Peyer's patch (tissue), 4 donors: ENCODE data around the gene BUB3. TPM values are rescaled to one million over a fixed set of nuclear protein-coding genes. Genes with fewer than 3 reads are reported as not detected.

ENCODE experiments used
- DNase-seq, 3 donors: peaks; one replicate each; pipeline ENCODE4 v3.0.0-alpha.2; 2017 to 2019
- H3K27ac ChIP-seq, 4 donors: fragments of 200-600 bp; sonication (generic); one replicate each; pipeline ENCODE4 v1.5.1; 2016 to 2019
- H3K27me3 ChIP-seq, 2 donors: fragments of 200-600 bp; sonication (generic); one replicate each; pipeline ENCODE4 v1.5.1; 2019
- H3K36me3 ChIP-seq, 3 donors: fragments of 200-600 bp; sonication (generic); one replicate each; pipeline ENCODE4 v1.5.1; 2016 to 2019
- H3K4me1 ChIP-seq, 4 donors: fragments of 200-600 bp; sonication (generic); one replicate each; pipeline ENCODE4 v1.5.1; 2016 to 2019
- H3K4me3 ChIP-seq, 4 donors: fragments of 200-600 bp; sonication (generic); 1 replicate in 3 of 4; 2 replicates in 1 of 4; pipeline ENCODE4 v1.5.1; 2016 to 2019; ENCODE audit warnings: mild to moderate bottlenecking in 1 of 4
- H3K9me3 ChIP-seq, 4 donors: fragments of 200-600 bp; sonication (generic); one replicate each; pipeline ENCODE4 v1.5.1; 2016 to 2019; ENCODE audit warnings: mild to moderate bottlenecking in 1 of 4
- CTCF ChIP-seq, 6 experiments: fragments of 450-650 bp in 4 of 6; fragments of 200-600 bp in 2 of 6; sonication (generic) in 1 of 6; IDR thresholded peaks; one replicate each; pipeline ENCODE4 v1.5.1; 2017 to 2019; ENCODE audit warnings: antibody characterized with exemption in 6 of 6, mild to moderate bottlenecking in 3 of 6, moderate library complexity in 1 of 6
- POLR2A ChIP-seq, 2 donors: fragments of 450-650 bp; IDR thresholded peaks; one replicate each; pipeline ENCODE4 v1.5.1; 2017; ENCODE audit warnings: antibody characterized with exemption in 2 of 2, mild to moderate bottlenecking in 2 of 2, moderate library complexity in 2 of 2
- total RNA-seq, 4 donors: library from RNA; depleted of rRNA; stranded (reverse); fragments of >200 nt; gene quantifications; one replicate each; pipeline ENCODE4 v1.1.0, GENCODE V29; 2016

Gene BUB3
- total RNA-seq, 4 donors from 2014 or later: 51.1 to 168 (median 102) TPM

- DNase-seq: no peak
- TF ChIP-seq POLR2A (IDR thresholded peaks at IDR 0.05) (no peak), CTCF (IDR thresholded peaks at IDR 0.05) (no peak)
- no peaks in the 10 kb centered on the region for H3K27me3 ChIP-seq
- H3K4me1 ChIP-seq: no peaks in the 10 kb centered on the region
- H3K4me3 ChIP-seq: no peak overlapping the region
- H3K27ac ChIP-seq: no peak overlapping the region
- peaks cover 0 to 7% (median 0%) of the 10 kb centered on the region in 4 donors for H3K9me3 ChIP-seq
- H3K36me3 ChIP-seq: no peaks in the 10 kb centered on the region
Measured at GRCh38 chr10:123183724-123184123, 29.5 kb downstream of the BUB3 start.

GRCh38 chr10:123187781-123188180 lies 33.6 kb downstream of the BUB3 start:
- H3K9me3 ChIP-seq: peaks cover 0 to 7% (median 0%) of the 10 kb centered on the region in 4 donors
- no peaks in the 10 kb centered on the region for H3K27me3 ChIP-seq
- H3K4me1 ChIP-seq: no peaks in the 10 kb centered on the region
- TF ChIP-seq POLR2A (IDR thresholded peaks at IDR 0.05) (no peak), CTCF (IDR thresholded peaks at IDR 0.05) (no peak)
- no peak for DNase-seq
- H3K36me3 ChIP-seq: peaks cover 0 to 7% (median 0%) of the 10 kb centered on the region in 3 donors
- no peak overlapping the region for H3K27ac ChIP-seq
- H3K4me3 ChIP-seq: no peak overlapping the region

- H3K4me3 ChIP-seq: no peak overlapping the region
- H3K36me3 ChIP-seq: peaks cover 0 to 7% (median 0%) of the 10 kb centered on the region in 3 donors
- DNase-seq: no peak
- no peaks in the 10 kb centered on the region for H3K27me3 ChIP-seq
- no peaks in the 10 kb centered on the region for H3K4me1 ChIP-seq
- H3K9me3 ChIP-seq: no peaks in the 10 kb centered on the region
- TF ChIP-seq CTCF (IDR thresholded peaks at IDR 0.05) (no peak), POLR2A (IDR thresholded peaks at IDR 0.05) (no peak)
- H3K27ac ChIP-seq: no peak overlapping the region
Measured at GRCh38 chr10:123191886-123192285, 37.7 kb downstream of the BUB3 start.

GRCh38 chr10:123194056-123194455 lies 39.9 kb downstream of the BUB3 start:
- no peak for DNase-seq
- no peak for TF ChIP-seq CTCF (IDR thresholded peaks at IDR 0.05)
- TF ChIP-seq POLR2A (IDR thresholded peaks at IDR 0.05): no peak
- Histone ChIP-seq H3K36me3 (peaks cover 0 to 7% (median 0%) of the 10 kb centered on the region in 3 donors), H3K4me3 (no peak overlapping the region), H3K27me3 (no peaks in the 10 kb centered on the region), H3K27ac (no peak overlapping the region), H3K4me1 (no peaks in the 10 kb centered on the region), H3K9me3 (no peaks in the 10 kb centered on the region)

GRCh38 chr10:123200531-123200930 lies 46.3 kb downstream of the BUB3 start:
- Histone ChIP-seq H3K9me3 (no peaks in the 10 kb centered on the region), H3K4me3 (no peak overlapping the region), H3K4me1 (no peaks in the 10 kb centered on the region), H3K27me3 (no peaks in the 10 kb centered on the region), H3K36me3 (no peaks in the 10 kb centered on the region), H3K27ac (no peak overlapping the region)
- TF ChIP-seq CTCF (IDR thresholded peaks at IDR 0.05) (no peak), POLR2A (IDR thresholded peaks at IDR 0.05) (no peak)
- no peak for DNase-seq

GRCh38 chr10:123202506-123202905 lies 48.3 kb downstream of the BUB3 start:
- peaks cover 0 to 3% (median 0%) of the 10 kb centered on the region in 4 donors for H3K9me3 ChIP-seq
- no peaks in the 10 kb centered on the region for H3K27me3 ChIP-seq
- H3K4me1 ChIP-seq: no peaks in the 10 kb centered on the region
- no peak for DNase-seq
- TF ChIP-seq POLR2A (IDR thresholded peaks at IDR 0.05): no peak
- TF ChIP-seq CTCF (IDR thresholded peaks at IDR 0.05): no peak
- H3K36me3 ChIP-seq: no peaks in the 10 kb centered on the region
- no peak overlapping the region for H3K27ac ChIP-seq
- no peak overlapping the region for H3K4me3 ChIP-seq
